HepG2 (cell line): Measurements from ENCODE around the gene NFE2. TPM values are rescaled to one million over a fixed set of nuclear protein-coding genes. Genes with fewer than 3 reads are reported as not detected.

Source experiments
- ARID5B ChIP-seq: IDR thresholded peaks from 2 replicates; pipeline ENCODE4 v1.4.0; 2020; ENCODE audit warnings: mild to moderate bottlenecking, missing genetic modification reagents
- CREB3 ChIP-seq: sonication (generic); formaldehyde crosslinking; IDR thresholded peaks from 2 replicates; pipeline ENCODE4 v1.5.0; 2020; ENCODE audit warnings: missing genetic modification reagents
- FOXA1 ChIP-seq, 2 experiments: fragments of 450-650 bp in 1 of 2; sonication (generic) in 1 of 2; formaldehyde crosslinking in 1 of 2; IDR thresholded peaks; 2 replicates each; pipeline versions ENCODE4 v1.4.0 to v1.6.1; 2016 to 2020; ENCODE audit warnings: missing genetic modification reagents in 1 of 2
- GABPA ChIP-seq, 2 experiments: IDR thresholded peaks; 2 replicates each; pipeline ENCODE4 v1.6.1; 2011 to 2016; ENCODE audit warnings: low read depth in 2 of 2, low read length in 1 of 2, missing biosample characterization in 1 of 2, missing genetic modification characterization in 1 of 2
- GLI4 ChIP-seq: sonication (generic); formaldehyde crosslinking; IDR thresholded peaks from 2 replicates; pipeline ENCODE4 v1.5.1; 2020; ENCODE audit warnings: missing genetic modification reagents, mild to moderate bottlenecking, moderate library complexity, borderline replicate concordance
- HNF4A ChIP-seq: sonication (generic); formaldehyde crosslinking; IDR thresholded peaks from 2 replicates; pipeline ENCODE4 v1.4.0; 2020; ENCODE audit warnings: missing genetic modification reagents
- JDP2 ChIP-seq: sonication (generic); formaldehyde crosslinking; IDR thresholded peaks from 2 replicates; pipeline ENCODE4 v1.8.1; 2022; ENCODE audit warnings: missing genetic modification reagents, borderline replicate concordance
- KDM2A ChIP-seq: sonication (generic); formaldehyde crosslinking; IDR thresholded peaks from 2 replicates; pipeline ENCODE4 v1.4.0; 2020; ENCODE audit warnings: low read depth, missing genetic modification reagents, borderline replicate concordance
- MAX ChIP-seq: IDR thresholded peaks from 2 replicates; pipeline ENCODE4 v1.6.1; 2012; ENCODE audit warnings: inconsistent platforms
- POLR2A ChIP-seq, 2 experiments: IDR thresholded peaks; 2 replicates each; pipeline ENCODE4 v1.6.1; 2011; ENCODE audit warnings: low read depth in 2 of 2, low read length in 2 of 2, mild to moderate bottlenecking in 1 of 2, moderate library complexity in 1 of 2; ENCODE audit not compliant: insufficient read depth in 1 of 2
- SAP130 ChIP-seq: IDR thresholded peaks from 2 replicates; pipeline ENCODE4 v1.6.1; 2016; ENCODE audit warnings: low read depth
- TAF1 ChIP-seq: sonication (generic); formaldehyde crosslinking; IDR thresholded peaks from 2 replicates; pipeline ENCODE4 v1.4.0; 2020; ENCODE audit warnings: missing genetic modification reagents
- ZGPAT ChIP-seq: IDR thresholded peaks from 2 replicates; pipeline ENCODE4 v1.6.1; 2016; ENCODE audit warnings: mild to moderate bottlenecking
- ZMYM2 ChIP-seq: sonication (generic); formaldehyde crosslinking; IDR thresholded peaks from 2 replicates; pipeline ENCODE4 v1.8.0; 2022; ENCODE audit warnings: mild to moderate bottlenecking, missing genetic modification reagents
- ZNF121 ChIP-seq: sonication (generic); formaldehyde crosslinking; IDR thresholded peaks from 2 replicates; pipeline ENCODE4 v1.5.0; 2020; ENCODE audit warnings: mild to moderate bottlenecking, missing genetic modification reagents
- ZNF326 ChIP-seq: sonication (generic); formaldehyde crosslinking; IDR thresholded peaks from 2 replicates; pipeline ENCODE4 v1.4.0; 2020; ENCODE audit warnings: missing genetic modification reagents, borderline replicate concordance
- ZNF44 ChIP-seq: sonication (generic); formaldehyde crosslinking; IDR thresholded peaks from 2 replicates; pipeline ENCODE4 v1.5.1; 2020; ENCODE audit warnings: mild to moderate bottlenecking, missing genetic modification reagents
- ZNF441 ChIP-seq: sonication (generic); formaldehyde crosslinking; IDR thresholded peaks from 2 replicates; pipeline ENCODE4 v1.7.0; 2021; ENCODE audit warnings: missing genetic modification reagents, borderline replicate concordance
- ZNF513 ChIP-seq: sonication (generic); formaldehyde crosslinking; conservative IDR thresholded peaks from 2 replicates; pipeline ENCODE4 v1.5.0; 2020; ENCODE audit warnings: missing genetic modification reagents
- ZNF619 ChIP-seq: sonication (generic); formaldehyde crosslinking; IDR thresholded peaks from 2 replicates; pipeline ENCODE4 v1.4.0; 2020; ENCODE audit warnings: mild to moderate bottlenecking, missing genetic modification reagents
- ZNF672 ChIP-seq: sonication (generic); formaldehyde crosslinking; IDR thresholded peaks from 2 replicates; pipeline ENCODE4 v1.8.1; 2022; ENCODE audit warnings: missing genetic modification reagents
- ZNF879 ChIP-seq: sonication (generic); formaldehyde crosslinking; IDR thresholded peaks from 2 replicates; pipeline ENCODE4 v1.8.1; 2023; ENCODE audit warnings: missing genetic modification reagents
- polyA plus RNA-seq, 8 experiments: library from polyadenylated mRNA; depleted of rRNA in 3 of 8; stranded (reverse) in 7 of 8; unstranded in 1 of 8; fragments of >200 nt; fragmentation: Illumina TruSeq in 4 of 8; extraction: Trizol in 4 of 8; gene quantifications; 2 replicates each; pipeline versions ENCODE4 v1.2.1 to v1.2.3, GENCODE V29; 2011 to 2016; ENCODE audit warnings: low read depth in 4 of 8, missing spikeins in 1 of 8, mixed read lengths in 1 of 8; ENCODE audit not compliant: insufficient read depth in 1 of 8
- total RNA-seq, 5 experiments: library from RNA; depleted of rRNA; stranded (reverse); fragments of >200 nt; fragmentation: Illumina TruSeq; extraction: Trizol; gene quantifications; 2 replicates each; pipeline ENCODE4 v1.2.3, GENCODE V29; 2016; ENCODE audit warnings: low read depth in 1 of 5

Gene NFE2
- total and polyA plus RNA-seq, 2 of the 13 experiments (the other 11 are each of a cell fraction or from before 2014, with no cell fraction given), result 4.5 to 7.8 TPM

GRCh38 chr12:54294152-54294952, 6.5 kb downstream of the NFE2 start (continued):
- peak; percentile 22 to 36; a peak in 2 of 4 replicates for TF ChIP-seq POLR2A (IDR thresholded peaks at IDR 0.05; ENCODE audit: insufficient read depth in 1 of 2, low read depth in 2 of 2, low read length in 2 of 2)
- TF ChIP-seq TAF1 (CRISPR knock-in tag), result no peak
- no peak for TF ChIP-seq ZNF879
- TF ChIP-seq ZNF513 (CRISPR knock-in tag), result no peak
- TF ChIP-seq ZNF44 (CRISPR knock-in tag), result peak; percentile 72; the same call in 1 of the 2 replicates
- peak; percentile 77; the same call in 1 of the 2 replicates for TF ChIP-seq GLI4 (CRISPR knock-in tag)
- TF ChIP-seq ZMYM2 (CRISPR knock-in tag), result peak; percentile 77; the same call in 1 of the 2 replicates
- peak; percentile 58 for TF ChIP-seq ARID5B
- no peak for TF ChIP-seq ZNF326 (CRISPR knock-in tag)
- TF ChIP-seq ZNF121, result peak; percentile 69
- peak; percentile 64 for TF ChIP-seq SAP130 (CRISPR knock-in tag)
- no peak for TF ChIP-seq GABPA (IDR thresholded peaks at IDR 0.05; ENCODE audit: low read depth, low read length)
- TF ChIP-seq GABPA (CRISPR knock-in tag; IDR thresholded peaks at IDR 0.05; ENCODE audit: low read depth), result 0 out of 2 replicates have a peak, but pooled peaks have one; percentile 34
- peak; percentile 66; the same call in 1 of the 2 replicates for TF ChIP-seq ZNF619 (CRISPR knock-in tag)
- TF ChIP-seq ZNF672 (CRISPR knock-in tag), result no peak
- TF ChIP-seq ZGPAT (CRISPR knock-in tag), result peak; percentile 78
- TF ChIP-seq MAX, result peak; percentile 46; the same call in 1 of the 2 replicates
- no peak for TF ChIP-seq FOXA1 (IDR thresholded peaks at IDR 0.05)
- TF ChIP-seq FOXA1 (CRISPR knock-in tag; IDR thresholded peaks at IDR 0.05), result 0 out of 2 replicates have a peak, but pooled peaks have one; percentile 8
- TF ChIP-seq CREB3 (CRISPR knock-in tag), result no peak
- no peak for TF ChIP-seq ZNF441 (CRISPR knock-in tag)
- TF ChIP-seq JDP2 (CRISPR knock-in tag), result no peak
- TF ChIP-seq KDM2A (CRISPR knock-in tag), result peak; percentile 61
- peak; percentile 41; the same call in 1 of the 2 replicates for TF ChIP-seq HNF4A
